ENCODE data around the gene KCNJ6.
"Not testable (repeated sequence)": the region's sequence is repeated elsewhere in the genome, so short reads cannot be mapped to it uniquely, and the experiment has no call there.

Gene KCNJ6

GRCh38 chr21:37916310-37917051, at the start of gene KCNJ6:
Gene KCNJ6, minus strand, starts transcription at chr21:37916457. Its CDS starts 75,775 bp downstream, at chr21:37840682.
- DNase-seq (ENCODE audit: low read depth): no peak

GRCh38 chr21:37965088-37965805, 49.0 kb upstream of the KCNJ6 start:
- DNase-seq (ENCODE audit: low read depth): no peak

GRCh38 chr21:37958537-37958936, 42.3 kb upstream of the KCNJ6 start:
- DNase-seq (ENCODE audit: low read depth): no peak

- DNase-seq (ENCODE audit: low read depth): no peak
Measured at GRCh38 chr21:37956772-37957171, 40.5 kb upstream of the KCNJ6 start.

- no peak for DNase-seq (ENCODE audit: low read depth)
Measured at GRCh38 chr21:37945036-37945435, 28.8 kb upstream of the KCNJ6 start.

- no peak for DNase-seq (ENCODE audit: low read depth)
Measured at GRCh38 chr21:37944496-37944895, 28.2 kb upstream of the KCNJ6 start.

GRCh38 chr21:37940691-37941090, 24.4 kb upstream of the KCNJ6 start:
- no peak for DNase-seq (ENCODE audit: low read depth)

GRCh38 chr21:37939838-37940237, 23.6 kb upstream of the KCNJ6 start:
- DNase-seq (ENCODE audit: low read depth): no peak

- DNase-seq (ENCODE audit: low read depth): no peak
Measured at GRCh38 chr21:37939251-37939650, 23.0 kb upstream of the KCNJ6 start.

- DNase-seq (ENCODE audit: low read depth): no peak
Measured at GRCh38 chr21:37937668-37938067, 21.4 kb upstream of the KCNJ6 start.

GRCh38 chr21:37936010-37936785, 19.9 kb upstream of the KCNJ6 start:
- no peak for DNase-seq (ENCODE audit: low read depth)

- DNase-seq (ENCODE audit: low read depth): no peak
Measured at GRCh38 chr21:37932936-37933335, 16.7 kb upstream of the KCNJ6 start.

- DNase-seq (ENCODE audit: low read depth): no peak
Measured at GRCh38 chr21:37927711-37928110, 11.5 kb upstream of the KCNJ6 start.

- no peak for DNase-seq (ENCODE audit: low read depth)
Measured at GRCh38 chr21:37921091-37921490, 4.8 kb upstream of the KCNJ6 start.

GRCh38 chr21:37920302-37920701, 4.0 kb upstream of the KCNJ6 start:
- DNase-seq (ENCODE audit: low read depth): not testable (repeated sequence)

GRCh38 chr21:37917612-37918011, 1.4 kb upstream of the KCNJ6 start:
- no peak for DNase-seq (ENCODE audit: low read depth)

- no peak for DNase-seq (ENCODE audit: low read depth)
Measured at GRCh38 chr21:37915941-37916309, 332 bp downstream of the KCNJ6 start.

- no peak for DNase-seq (ENCODE audit: low read depth)
Measured at GRCh38 chr21:37915497-37915911, 753 bp downstream of the KCNJ6 start.

GRCh38 chr21:37912616-37913015, 3.6 kb downstream of the KCNJ6 start:
- DNase-seq (ENCODE audit: low read depth): no peak

- no peak for DNase-seq (ENCODE audit: low read depth)
Measured at GRCh38 chr21:37909936-37910335, 6.3 kb downstream of the KCNJ6 start.

- no peak for DNase-seq (ENCODE audit: low read depth)
Measured at GRCh38 chr21:37908691-37909090, 7.6 kb downstream of the KCNJ6 start.

- DNase-seq (ENCODE audit: low read depth): no peak
Measured at GRCh38 chr21:37907076-37907475, 9.2 kb downstream of the KCNJ6 start.

GRCh38 chr21:37905291-37905690, 11.0 kb downstream of the KCNJ6 start:
- DNase-seq (ENCODE audit: low read depth): no peak
